Lower lobe of right lung (tissue), 2 donors: Measurements from ENCODE around the gene ABHD6. TPM values are rescaled to one million over a fixed set of nuclear protein-coding genes. Genes with fewer than 3 reads are reported as not detected.

Experiments used
- ATAC-seq, 2 donors: fragments of 200-7000 bp; cut with Tn5 transposase; one replicate each; pipeline ENCODE4 v1.9.1; 2020 to 2022; ENCODE audit warnings: mild to moderate bottlenecking in 2 of 2, moderate library complexity in 2 of 2
- DNase-seq: peaks from one replicate; pipeline ENCODE4 v3.0.0-alpha.2; 2020
- H3K27ac ChIP-seq: fragments of 200-600 bp; one replicate; pipeline ENCODE4 v1.8.0; 2022
- H3K27me3 ChIP-seq: fragments of 200-600 bp; one replicate; pipeline ENCODE4 v1.8.0; 2022; ENCODE audit warnings: low read depth
- H3K36me3 ChIP-seq: fragments of 200-600 bp; one replicate; pipeline ENCODE4 v1.8.0; 2022; ENCODE audit warnings: mild to moderate bottlenecking
- H3K4me1 ChIP-seq: fragments of 200-600 bp; one replicate; pipeline ENCODE4 v1.8.0; 2022
- H3K4me3 ChIP-seq: fragments of 200-600 bp; one replicate; pipeline ENCODE4 v1.8.0; 2022; ENCODE audit warnings: mild to moderate bottlenecking
- H3K9me3 ChIP-seq: fragments of 200-600 bp; one replicate; pipeline ENCODE4 v1.8.0; 2022
- CTCF ChIP-seq: fragments of 200-600 bp; IDR thresholded peaks from one replicate; pipeline ENCODE4 v1.8.0; 2022; ENCODE audit warnings: antibody characterized with exemption, mild to moderate bottlenecking
- intact Hi-C: fragments of 100-400 bp; cut with DNase I; formaldehyde crosslinking; loops from one replicate; pipeline ENCODE4 v1.11.0; 2022
- total RNA-seq: library from RNA; stranded (reverse); fragmentation: NEBNext Ultra II Directional; extraction: Animal tissue kit (Norgen Biotek cat#: 25700); gene quantifications from one replicate; pipeline ENCODE4 v1.2.1, GENCODE V29; 2021
- donor health status: DM: no; HTN: yes; CAD: no; lungs with severe emphysema.

ABHD6 gene
- total RNA-seq, 1 donor from 2014 or later, result 16.2 TPM

- intact Hi-C loops, result loop anchor here (10.0 kb wide), 1 partner anchor 88 kb away; no protein-coding TSS in a partner anchor
- H3K36me3 ChIP-seq, result no peaks in the 10 kb centered on the region
- H3K4me1 ChIP-seq, result peaks cover 11% of the 10 kb centered on the region
- no peaks in the 10 kb centered on the region for H3K27me3 ChIP-seq
- no peak overlapping the region for H3K27ac ChIP-seq
- ATAC-seq, result no peak
- H3K9me3 ChIP-seq, result no peaks in the 10 kb centered on the region
- DNase-seq, result no peak
- H3K4me3 ChIP-seq, result no peak overlapping the region
- no peak for TF ChIP-seq CTCF
These were observed 88.8 kb downstream of the ABHD6 start for GRCh38 chr3:58326267-58326900.

- H3K36me3 ChIP-seq, result no peaks in the 10 kb centered on the region
- no peak for DNase-seq
- no peak overlapping the region for H3K27ac ChIP-seq
- no peak for TF ChIP-seq CTCF
- no peaks in the 10 kb centered on the region for H3K9me3 ChIP-seq
- no peak overlapping the region for H3K4me3 ChIP-seq
- H3K27me3 ChIP-seq, result no peaks in the 10 kb centered on the region
- intact Hi-C loops, result loop anchor here (10.0 kb wide), 1 partner anchor 85 kb away; no protein-coding TSS in a partner anchor
- no peak for ATAC-seq
- H3K4me1 ChIP-seq, result peaks cover 26% of the 10 kb centered on the region
These were observed 91.7 kb downstream of the ABHD6 start for GRCh38 chr3:58329150-58329921.

GRCh38 chr3:58329922-58330413 lies 92.4 kb downstream of the ABHD6 start:
- Histone ChIP-seq H3K36me3 (no peaks in the 10 kb centered on the region), H3K4me3 (no peak overlapping the region), H3K27ac (no peak overlapping the region), H3K4me1 (peaks cover 26% of the 10 kb centered on the region), H3K9me3 (no peaks in the 10 kb centered on the region), H3K27me3 (no peaks in the 10 kb centered on the region)
- DNase-seq (no peak), ATAC-seq (no peak)
- intact Hi-C loops, result loop anchor here (10.0 kb wide), 1 partner anchor 85 kb away; no protein-coding TSS in a partner anchor
- TF ChIP-seq CTCF, result no peak

GRCh38 chr3:58331593-58332152 lies 94.1 kb downstream of the ABHD6 start:
- no peak for TF ChIP-seq CTCF
- no peak for DNase-seq
- H3K4me1 ChIP-seq, result peaks cover 33% of the 10 kb centered on the region
- intact Hi-C loops, result no loop called here
- no peaks in the 10 kb centered on the region for H3K36me3 ChIP-seq
- no peak overlapping the region for H3K4me3 ChIP-seq
- H3K27ac ChIP-seq, result no peak overlapping the region
- no peak for ATAC-seq
- no peaks in the 10 kb centered on the region for H3K9me3 ChIP-seq
- no peaks in the 10 kb centered on the region for H3K27me3 ChIP-seq

DNA sequence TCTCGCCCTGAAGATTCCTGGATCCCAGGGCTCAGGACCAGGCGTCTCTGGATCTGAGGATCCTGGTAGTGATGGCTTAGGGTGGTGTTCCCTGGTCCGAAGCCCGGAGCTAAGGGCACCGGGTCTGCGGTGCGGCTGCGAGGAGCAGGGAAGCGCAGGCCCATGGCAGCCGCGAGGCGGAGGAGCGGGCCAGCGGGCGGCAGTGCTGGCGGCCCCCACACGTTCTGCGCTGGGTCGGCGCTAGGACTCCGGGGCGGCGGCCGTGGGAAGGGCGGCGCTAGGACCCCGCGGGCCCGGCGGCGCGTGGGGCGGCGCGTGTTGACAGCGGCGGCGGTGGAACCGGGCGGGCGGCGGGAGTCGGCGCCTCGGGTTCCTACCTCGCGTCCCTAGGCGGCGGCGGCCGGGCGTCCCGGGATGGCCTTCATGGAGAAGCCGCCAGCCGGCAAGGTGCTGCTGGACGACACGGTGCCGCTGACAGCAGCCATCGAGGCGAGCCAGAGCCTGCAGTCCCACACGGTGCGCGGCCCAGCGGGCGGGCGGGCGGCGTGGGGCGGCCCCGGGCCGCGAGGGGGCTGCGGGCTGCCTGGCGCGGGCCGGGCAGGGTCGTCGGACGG lies 95.1 kb downstream of the ABHD6 start, which contains the start of gene PXK:
PXK (plus strand) TSS at position 318 of the 614 bp plus-strand sequence; CDS start at position 415, 97 bp downstream.
- Histone ChIP-seq H3K9me3 (no peaks in the 10 kb centered on the region), H3K4me3 (peak within 1 kb of the TSS; percentile 79), H3K36me3 (no peaks in the 10 kb centered on the region), H3K4me1 (peaks cover 35% of the 10 kb centered on the region), H3K27ac (peak within 1 kb of the TSS; percentile 60), H3K27me3 (no peaks in the 10 kb centered on the region)
- no peak for TF ChIP-seq CTCF
- intact Hi-C loops, result no loop called here
- ATAC-seq, result peak; percentile 96 to 98
- peak; percentile 88 for DNase-seq
